K562 (cell line): ENCODE data around the gene BCL11A. TPM values are rescaled to one million over a fixed set of nuclear protein-coding genes. Genes with fewer than 3 reads are reported as not detected.

Source experiments
- ATF3 ChIP-seq, 2 experiments: fragments of 450-650 bp in 1 of 2; sonication (generic) in 1 of 2; formaldehyde crosslinking in 1 of 2; IDR thresholded peaks in 1 of 2; conservative IDR thresholded peaks in 1 of 2; 2 replicates each; pipeline versions ENCODE4 v1.6.1 to v1.8.1; 2016 to 2023; ENCODE audit warnings: mild to moderate bottlenecking in 2 of 2, moderate library complexity in 2 of 2, inconsistent platforms in 1 of 2, missing genetic modification reagents in 1 of 2
- CREB3L1 ChIP-seq: fragments of 450-650 bp; IDR thresholded peaks from 2 replicates; pipeline ENCODE4 v1.6.1; 2014; ENCODE audit warnings: low read depth, mild to moderate bottlenecking, moderate library complexity, borderline replicate concordance
- DEAF1 ChIP-seq: fragments of 450-650 bp; formaldehyde crosslinking; IDR thresholded peaks from 2 replicates; pipeline ENCODE4 v1.4.0; 2020; ENCODE audit warnings: mild to moderate bottlenecking, moderate library complexity
- ERF ChIP-seq: fragments of 450-650 bp; formaldehyde crosslinking; IDR thresholded peaks from 2 replicates; pipeline ENCODE4 v1.4.0; 2020; ENCODE audit warnings: mild to moderate bottlenecking, mixed read lengths
- ESRRA ChIP-seq: fragments of 450-650 bp; IDR thresholded peaks from 2 replicates; pipeline ENCODE4 v1.6.1; 2014; ENCODE audit warnings: low read depth, mild to moderate bottlenecking, moderate library complexity, borderline replicate concordance
- EZH2 ChIP-seq: IDR thresholded peaks from 2 replicates; pipeline ENCODE4 v1.6.1; 2012; ENCODE audit warnings: low read depth, mild to moderate bottlenecking, inconsistent platforms, low read length, borderline replicate concordance
- HMGN3 ChIP-seq: IDR thresholded peaks from 2 replicates; pipeline ENCODE4 v1.6.1; 2011; ENCODE audit warnings: borderline replicate concordance, low read depth, mild to moderate bottlenecking, mixed read lengths, low read length; ENCODE audit not compliant: insufficient read length; ENCODE audit errors: extremely low read depth
- HMGXB4 ChIP-seq: sonication (generic); formaldehyde crosslinking; IDR thresholded peaks from 2 replicates; pipeline ENCODE4 v1.8.1; 2023; ENCODE audit warnings: mild to moderate bottlenecking, missing genetic modification reagents
- MYC ChIP-seq, 2 experiments: fragments of 250-450 bp in 1 of 2; sonication (Bioruptor Pico) in 1 of 2; IDR thresholded peaks; 2 replicates each; pipeline versions ENCODE4 v1.5.1 to v1.6.1; 2012 to 2021; ENCODE audit warnings: low read depth in 2 of 2, borderline replicate concordance in 1 of 2, improper control_type of control experiment in 1 of 2, low read length in 1 of 2, mild to moderate bottlenecking in 1 of 2, moderate library complexity in 1 of 2
- SMC3 ChIP-seq: conservative IDR thresholded peaks from 2 replicates; pipeline ENCODE4 v1.6.1; 2011; ENCODE audit warnings: low read depth, low read length, improper control_type of control experiment; ENCODE audit not compliant: insufficient read depth
- XRCC3 ChIP-seq: fragments of 450-650 bp; IDR thresholded peaks from 2 replicates; pipeline ENCODE4 v1.6.1; 2017; ENCODE audit warnings: mild to moderate bottlenecking, moderate library complexity
- ZNF23 ChIP-seq: fragments of 250-450 bp; sonication (Bioruptor Pico); IDR thresholded peaks from 2 replicates; pipeline ENCODE4 v1.4.0; 2020; ENCODE audit warnings: mild to moderate bottlenecking
- ZNF408 ChIP-seq: fragments of 250-450 bp; sonication (Bioruptor Pico); IDR thresholded peaks from 2 replicates; pipeline ENCODE4 v1.4.0; 2020; ENCODE audit warnings: low read depth, mild to moderate bottlenecking, moderate library complexity
- ZNF431 ChIP-seq: sonication (generic); formaldehyde crosslinking; IDR thresholded peaks from 2 replicates; pipeline ENCODE4 v1.8.0; 2022; ENCODE audit warnings: mild to moderate bottlenecking, missing genetic modification reagents
- ZNF551 ChIP-seq: fragments of 250-450 bp; sonication (Bioruptor Pico); IDR thresholded peaks from 2 replicates; pipeline ENCODE4 v1.5.0; 2021; ENCODE audit warnings: mild to moderate bottlenecking, moderate library complexity
- polyA plus RNA-seq, 8 experiments: library from polyadenylated mRNA; depleted of rRNA in 4 of 8; stranded (reverse) in 5 of 8; unstranded in 3 of 8; fragments of >200 nt; fragmentation: Nextera tagmentation in 2 of 8; fragmentation: Illumina TruSeq in 1 of 8; extraction: Ambion mirVana in 2 of 8; extraction: Trizol in 1 of 8; gene quantifications; 2 replicates each; pipeline versions ENCODE4 v1.2.1 to v1.2.3, GENCODE V29; 2011 to 2014; ENCODE audit warnings: inconsistent platforms in 1 of 8, missing spikeins in 1 of 8
- total RNA-seq, 7 experiments: library from RNA; depleted of rRNA in 6 of 7; stranded (reverse); fragments of >200 nt in 6 of 7; fragmentation: Illumina TruSeq in 2 of 7; extraction: Trizol in 2 of 7; gene quantifications; 2 replicates each; pipeline versions ENCODE4 v1.2.1 to v1.2.3, GENCODE V29; 2011 to 2021; ENCODE audit warnings: low replicate concordance in 1 of 7
- TF ChIP-seq, protein P1 (sequence below): fragments of 250-450 bp; sonication (Bioruptor Pico); IDR thresholded peaks from 2 replicates; pipeline ENCODE4 v1.4.0; 2020; ENCODE audit warnings: borderline replicate concordance
- TF ChIP-seq, protein P2 (sequence below): IDR thresholded peaks from 2 replicates; pipeline ENCODE4 v1.6.1; 2011; ENCODE audit not compliant: insufficient read length; ENCODE audit errors: extremely low read depth

BCL11A gene
- total and polyA plus RNA-seq, 9 of the 15 experiments (the other 6 are each of a cell fraction or from before 2014, with no cell fraction given), result 0.13 TPM; not detected in 8

DNA sequence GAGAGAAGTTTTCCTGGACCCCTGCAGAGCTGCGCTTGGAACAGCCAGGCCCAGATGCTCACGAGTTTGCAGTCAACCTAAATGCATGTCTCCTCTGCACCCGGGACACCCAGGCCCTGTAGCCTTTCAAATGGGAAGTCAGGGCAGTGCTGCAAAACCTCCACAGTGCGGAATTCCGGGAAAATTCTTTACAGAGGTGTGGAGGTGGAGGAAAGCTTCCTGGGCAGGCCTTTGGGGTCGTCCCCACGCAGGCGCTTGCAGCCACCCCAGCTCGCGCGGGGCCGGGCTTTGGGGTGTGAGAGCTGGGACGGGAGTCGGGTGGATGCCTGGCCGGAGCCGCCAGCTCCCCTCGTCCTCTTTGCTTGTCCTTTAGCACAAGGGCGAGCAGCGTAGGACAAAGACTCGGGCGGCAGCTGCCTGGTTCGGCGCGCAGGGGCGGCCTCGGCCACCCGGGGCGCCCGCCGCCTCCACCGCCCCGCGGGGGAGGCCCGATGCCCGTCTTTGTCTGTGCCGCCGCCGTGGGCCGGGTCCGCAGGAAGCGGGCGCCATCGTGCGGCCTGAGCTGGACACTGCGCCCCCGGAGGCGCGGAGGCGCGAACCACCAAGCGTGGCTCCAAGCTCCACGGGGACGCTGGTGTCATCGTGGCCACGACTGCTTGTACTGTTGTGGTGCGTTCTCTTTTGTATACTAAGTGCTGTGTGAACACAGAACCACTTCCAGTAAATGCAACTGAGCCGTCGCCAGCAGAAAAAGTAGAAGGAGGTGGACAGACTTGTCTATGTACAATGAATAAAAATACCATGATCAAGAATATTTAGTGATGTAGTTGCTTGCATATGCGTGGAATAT lies 28.2 kb upstream of the BCL11A start (continued):
- no peak for TF ChIP-seq HMGXB4 (CRISPR knock-in tag)
- TF ChIP-seq XRCC3, result no peak
- peak; percentile 74 for TF ChIP-seq SMC3
- no peak for TF ChIP-seq CREB3L1
- TF ChIP-seq ZNF551 (CRISPR knock-in tag), result no peak
- no peak for TF ChIP-seq EZH2
- TF ChIP-seq, protein P1, sequence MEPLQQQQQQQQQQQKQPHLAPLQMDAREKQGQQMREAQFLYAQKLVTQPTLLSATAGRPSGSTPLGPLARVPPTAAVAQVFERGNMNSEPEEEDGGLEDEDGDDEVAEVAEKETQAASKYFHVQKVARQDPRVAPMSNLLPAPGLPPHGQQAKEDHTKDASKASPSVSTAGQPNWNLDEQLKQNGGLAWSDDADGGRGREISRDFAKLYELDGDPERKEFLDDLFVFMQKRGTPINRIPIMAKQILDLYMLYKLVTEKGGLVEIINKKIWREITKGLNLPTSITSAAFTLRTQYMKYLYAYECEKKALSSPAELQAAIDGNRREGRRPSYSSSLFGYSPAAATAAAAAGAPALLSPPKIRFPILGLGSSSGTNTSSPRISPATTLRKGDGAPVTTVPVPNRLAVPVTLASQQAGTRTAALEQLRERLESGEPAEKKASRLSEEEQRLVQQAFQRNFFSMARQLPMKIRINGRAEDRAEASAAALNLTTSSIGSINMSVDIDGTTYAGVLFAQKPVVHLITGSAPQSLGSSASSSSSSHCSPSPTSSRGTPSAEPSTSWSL (CRISPR knock-in tag), result no peak
- no peak for TF ChIP-seq ATF3 (IDR thresholded peaks at IDR 0.05)
- TF ChIP-seq ATF3 (CRISPR knock-in tag; conservative IDR thresholded peaks at IDR 0.05), result no peak
- TF ChIP-seq ZNF431 (CRISPR knock-in tag), result no peak
- TF ChIP-seq ERF (CRISPR knock-in tag), result 0 out of 2 replicates have a peak, but pooled peaks have one; percentile 8
- peak; percentile 58 for TF ChIP-seq HMGN3
- 0 out of 2 replicates have a peak, but pooled peaks have one; percentile 15 for TF ChIP-seq DEAF1 (CRISPR knock-in tag)
- TF ChIP-seq ZNF23, result no peak
- TF ChIP-seq ZNF408 (CRISPR knock-in tag), result no peak
- no peak for TF ChIP-seq MYC (IDR thresholded peaks at IDR 0.05; ENCODE audit: low read depth, low read length)
- no peak for TF ChIP-seq MYC (CRISPR knock-in tag; IDR thresholded peaks at IDR 0.05; ENCODE audit: borderline replicate concordance, low read depth)
- TF ChIP-seq, protein P2, sequence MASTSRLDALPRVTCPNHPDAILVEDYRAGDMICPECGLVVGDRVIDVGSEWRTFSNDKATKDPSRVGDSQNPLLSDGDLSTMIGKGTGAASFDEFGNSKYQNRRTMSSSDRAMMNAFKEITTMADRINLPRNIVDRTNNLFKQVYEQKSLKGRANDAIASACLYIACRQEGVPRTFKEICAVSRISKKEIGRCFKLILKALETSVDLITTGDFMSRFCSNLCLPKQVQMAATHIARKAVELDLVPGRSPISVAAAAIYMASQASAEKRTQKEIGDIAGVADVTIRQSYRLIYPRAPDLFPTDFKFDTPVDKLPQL, result no peak
- no peak for TF ChIP-seq ESRRA
